GM19395 (cell line): ENCODE measurements around the gene CGA.

Source experiments
- ATAC-seq: cut with Tn5 transposase; IDR thresholded peaks from one replicate; pipeline ENCODE4 v1.9.1; 2021; ENCODE audit warnings: mild to moderate bottlenecking, moderate library complexity; ENCODE audit not compliant: unreplicated experiment

CGA gene

GRCh38 chr6:87092435-87092834 lies 2.5 kb downstream of the CGA start:
- ATAC-seq = no peak

GRCh38 chr6:87089135-87089534 lies 5.8 kb downstream of the CGA start:
- no peak for ATAC-seq

DNA sequence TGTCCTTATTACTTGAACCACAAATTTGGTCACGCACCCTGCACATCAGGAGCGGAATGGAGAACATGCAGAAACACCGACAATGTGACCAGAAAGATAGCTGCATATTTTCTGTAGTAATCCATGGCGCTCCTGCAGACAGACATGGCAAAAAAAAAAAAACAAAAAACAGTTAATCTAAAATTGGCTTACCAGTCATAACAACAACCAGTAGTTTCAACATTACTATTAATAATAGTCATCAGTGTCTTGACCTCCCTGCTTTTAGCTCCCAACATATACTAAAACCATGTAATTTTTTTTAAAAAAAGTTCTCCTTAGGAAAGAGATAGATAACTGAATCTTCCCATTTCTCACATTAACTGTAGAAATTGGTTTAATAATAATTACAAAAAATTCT lies 6.8 kb downstream of the CGA start:
- ATAC-seq = no peak

GRCh38 chr6:87082160-87082721 lies 12.7 kb downstream of the CGA start:
- peak; percentile 48 for ATAC-seq

DNA sequence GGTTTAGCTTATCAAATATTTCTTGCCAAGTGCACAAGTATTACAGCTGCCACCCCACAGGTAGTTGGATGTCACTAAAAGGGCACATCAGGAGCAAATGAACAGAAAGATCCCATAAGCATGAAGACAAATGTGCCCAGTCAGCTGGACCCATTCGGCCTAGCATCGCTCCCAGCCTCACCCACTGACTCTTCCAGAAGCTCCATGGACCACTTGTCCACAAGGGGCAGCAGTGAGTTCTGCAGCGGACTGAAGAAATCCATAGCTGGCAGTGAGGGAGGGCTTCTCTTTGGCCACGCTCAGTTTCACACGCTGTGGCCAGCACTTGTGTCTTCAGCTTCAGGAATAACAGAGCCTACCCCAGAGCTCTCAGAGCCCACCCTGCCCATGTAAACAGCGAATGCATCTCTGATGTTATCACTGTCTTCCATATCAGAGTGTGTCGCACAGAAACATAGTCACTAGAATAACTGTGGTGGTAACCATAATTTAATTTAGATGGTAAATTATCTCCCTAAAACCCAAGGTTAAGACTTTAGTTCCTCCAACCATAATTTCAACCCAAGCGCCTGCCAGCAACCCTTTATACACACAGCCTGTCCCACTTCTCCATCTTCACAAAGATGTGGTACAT lies 15.8 kb downstream of the CGA start:
- peak; percentile 77 for ATAC-seq

DNA sequence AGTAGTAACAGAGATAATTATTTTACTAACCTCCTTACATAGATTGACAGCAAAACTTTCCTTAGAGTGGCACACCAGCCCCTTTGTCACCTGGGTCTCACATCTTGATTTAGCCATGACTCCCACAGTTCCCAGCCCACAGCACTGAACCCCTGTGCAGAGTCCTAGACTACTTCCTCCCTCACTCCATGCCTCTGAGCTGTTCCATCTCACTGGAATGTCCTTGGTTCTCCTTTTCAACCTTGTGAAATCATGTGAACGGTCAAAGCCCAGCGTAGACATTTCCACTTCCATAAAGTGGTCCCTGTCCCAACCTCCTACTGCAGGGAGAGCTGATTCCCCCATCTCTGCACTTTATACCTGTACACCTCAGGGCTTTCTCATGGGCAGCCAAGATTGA lies 19.7 kb downstream of the CGA start:
- ATAC-seq = no peak

DNA sequence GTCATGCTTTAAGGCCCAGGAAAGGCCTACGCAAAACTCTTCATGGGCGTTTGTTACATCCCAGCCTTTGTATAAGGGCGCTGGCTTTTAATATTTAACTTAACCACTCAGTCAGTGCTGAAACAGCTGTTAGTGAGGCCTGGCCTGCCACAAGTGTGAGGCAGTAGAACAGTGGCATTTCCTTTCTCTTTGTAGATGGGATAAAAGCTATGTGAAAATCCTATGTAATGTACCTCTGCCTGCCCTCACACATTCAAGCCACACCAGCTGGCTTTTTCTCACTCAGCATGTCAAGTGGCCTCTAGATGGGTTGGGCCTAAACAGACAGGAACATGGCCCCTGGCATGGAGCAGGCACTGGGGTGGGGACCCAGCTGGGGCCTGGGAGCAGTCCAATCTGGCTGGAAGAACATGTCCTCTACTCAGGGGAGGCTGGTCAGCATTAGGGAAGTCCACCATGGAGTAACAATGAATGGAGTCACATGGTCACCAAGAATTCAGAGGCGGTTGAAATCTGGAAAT lies 20.7 kb downstream of the CGA start:
- ATAC-seq = peak; percentile 66

DNA sequence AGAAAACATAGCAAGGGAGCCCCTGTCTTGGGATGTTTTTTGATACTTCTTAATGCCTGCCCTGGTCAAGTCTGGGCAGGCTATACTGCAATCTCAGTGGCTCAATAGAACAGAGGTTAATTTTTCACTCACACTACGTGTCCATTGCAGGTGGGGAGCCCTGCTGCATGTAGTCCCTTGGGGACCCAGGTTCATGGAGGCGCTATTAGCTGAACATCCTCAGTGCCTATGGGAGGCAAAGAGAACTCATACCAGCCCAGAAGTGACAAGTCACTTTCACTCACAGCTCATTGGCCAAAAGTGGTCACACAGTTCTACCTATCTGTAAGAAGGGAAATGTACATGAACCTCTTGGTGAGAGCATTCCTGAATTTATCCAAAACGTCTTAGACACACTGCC lies 23.2 kb downstream of the CGA start:
- no peak for ATAC-seq

GRCh38 chr6:87070741-87071140 lies 24.2 kb downstream of the CGA start:
- no peak for ATAC-seq

- ATAC-seq = no peak
Observed at GRCh38 chr6:87068795-87069194, 26.1 kb downstream of the CGA start.

DNA sequence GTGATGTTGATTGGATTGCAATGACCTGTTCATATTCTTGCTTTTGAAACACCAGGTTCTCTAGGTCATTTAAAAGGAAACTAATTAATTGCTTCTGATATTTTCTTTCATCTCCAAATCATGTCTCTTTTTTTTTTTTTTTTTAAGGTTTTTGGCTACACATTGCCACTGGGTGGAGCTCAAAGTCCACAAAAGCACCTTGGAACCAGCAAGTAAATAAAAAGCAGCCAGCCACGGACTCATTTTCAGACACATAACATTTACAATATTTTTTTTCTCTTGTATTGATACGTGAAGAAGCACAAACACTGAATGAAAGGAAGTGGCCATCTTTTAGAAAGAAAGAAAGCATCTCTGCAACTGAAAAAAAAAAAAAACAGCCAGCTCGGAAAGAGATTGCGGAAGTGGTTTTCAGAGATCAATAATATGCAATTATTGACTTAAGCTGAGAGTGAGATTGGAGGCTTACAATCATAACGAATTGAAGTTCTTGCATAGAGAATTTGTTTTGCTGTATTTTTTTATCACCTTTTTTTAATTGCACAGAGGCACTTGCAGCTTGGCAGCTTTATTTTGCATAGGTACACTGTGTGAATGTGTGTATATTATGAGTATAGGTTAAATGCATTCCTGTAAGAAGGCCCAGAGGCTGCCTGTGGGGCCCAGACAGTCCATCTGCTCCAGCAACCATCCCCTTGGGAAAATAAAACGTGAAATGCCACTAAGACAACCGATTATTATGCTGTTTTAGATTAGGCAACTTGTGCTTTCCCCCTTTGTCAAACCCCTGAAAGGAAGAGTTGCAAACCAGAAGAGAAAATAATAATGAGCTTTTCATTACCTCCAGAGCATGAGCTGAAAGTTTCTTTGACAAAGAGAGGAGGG lies 28.2 kb downstream of the CGA start:
- ATAC-seq = no peak

GRCh38 chr6:87065117-87065516 lies 29.8 kb downstream of the CGA start:
- ATAC-seq = no peak

DNA sequence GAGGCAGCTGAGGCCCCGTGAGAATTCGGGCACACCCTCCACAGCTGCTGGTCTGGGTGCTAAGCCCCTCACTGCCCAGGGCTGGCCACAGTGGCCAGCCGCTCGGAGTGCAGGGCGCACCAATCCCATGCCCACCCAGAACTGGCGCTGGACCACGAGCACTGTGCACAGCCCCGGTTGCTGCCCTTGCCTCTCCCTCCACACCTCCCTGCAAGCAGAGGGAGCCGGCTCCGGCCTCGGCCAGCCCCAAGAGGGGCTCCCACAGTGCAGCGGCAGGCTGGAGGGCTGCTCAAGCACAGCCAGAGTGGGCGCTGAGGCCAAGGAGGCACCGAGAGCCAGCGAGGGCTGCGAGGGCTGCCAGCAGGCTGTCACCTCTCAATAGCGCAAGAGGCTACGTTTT lies 35.0 kb downstream of the CGA start:
- ATAC-seq = no peak

- ATAC-seq = no peak
Observed at GRCh38 chr6:87054143-87054833, 40.6 kb downstream of the CGA start.

GRCh38 chr6:87053312-87053711 lies 41.6 kb downstream of the CGA start:
- no peak for ATAC-seq

- ATAC-seq = peak; percentile 45
Observed at GRCh38 chr6:87049779-87050178, 45.1 kb downstream of the CGA start.

DNA sequence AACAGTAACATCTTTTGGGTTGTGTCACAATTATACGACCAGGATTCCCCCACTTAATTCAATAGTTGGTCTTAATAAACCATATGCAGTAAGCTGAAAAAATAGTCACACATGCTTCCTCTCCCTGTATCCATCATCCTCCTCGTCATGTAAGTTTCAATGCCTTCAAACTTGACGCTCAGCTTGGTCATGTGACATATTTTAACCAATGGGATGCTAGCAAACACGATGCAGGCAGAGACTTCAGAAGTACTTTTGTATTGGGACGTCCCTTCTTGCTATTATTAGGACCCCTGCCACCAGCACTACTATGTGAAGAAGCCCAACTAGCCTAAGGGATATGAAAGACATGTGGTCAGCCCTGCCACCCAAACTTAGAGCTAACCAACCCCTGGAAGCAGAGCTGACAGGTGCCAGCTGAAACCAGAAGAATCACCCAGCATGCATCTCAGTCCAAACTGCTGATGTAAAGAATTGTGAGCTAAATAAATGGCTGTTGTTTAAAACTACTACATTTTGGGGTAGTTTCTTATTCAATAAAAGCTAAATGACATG lies 49.3 kb downstream of the CGA start:
- ATAC-seq = no peak

DNA sequence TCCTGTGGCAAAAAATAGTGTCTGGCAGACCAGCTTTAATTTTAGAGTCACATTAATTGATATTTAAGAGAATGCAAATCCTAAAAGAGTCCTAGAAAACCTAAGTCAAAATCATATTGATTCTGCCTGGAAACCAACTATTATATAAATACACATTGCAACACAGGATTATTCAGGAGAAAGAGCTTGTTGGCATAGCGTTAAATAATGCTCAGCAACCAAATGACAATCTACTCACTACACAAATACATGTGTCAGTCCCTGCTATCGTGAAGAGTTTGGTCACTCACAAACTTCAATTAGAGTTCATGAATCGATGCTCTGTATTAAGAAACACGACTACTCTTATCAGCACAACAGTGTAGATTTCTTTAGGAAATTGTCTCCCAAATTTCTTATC lies 54.2 kb downstream of the CGA start:
- ATAC-seq = no peak
